Measurements from ENCODE around the gene RGS17.

Gene RGS17

GRCh38 chr6:153092082-153093013 lies 38.7 kb downstream of the RGS17 start:
- 0 out of 2 replicates have a peak overlapping the region, but pooled peaks have one; percentile 18 for H3K4me3 ChIP-seq (ENCODE audit: low read depth, low read length)
- TF ChIP-seq CTCF (IDR thresholded peaks at IDR 0.05; ENCODE audit: low read depth, low read length): no peak

- no peak overlapping the region for H3K4me3 ChIP-seq (ENCODE audit: low read depth, low read length)
- TF ChIP-seq CTCF (IDR thresholded peaks at IDR 0.05; ENCODE audit: low read depth, low read length): no peak
Measured at GRCh38 chr6:153090241-153090930, 40.7 kb downstream of the RGS17 start.

- no peak overlapping the region for H3K4me3 ChIP-seq (ENCODE audit: low read depth, low read length)
Measured at GRCh38 chr6:153088796-153089195, 42.3 kb downstream of the RGS17 start.

GRCh38 chr6:153087436-153087835 lies 43.6 kb downstream of the RGS17 start:
- TF ChIP-seq CTCF (IDR thresholded peaks at IDR 0.05; ENCODE audit: low read depth, low read length): no peak
- H3K4me3 ChIP-seq (ENCODE audit: low read depth, low read length): no peak overlapping the region

More at GRCh38 chr6:153088796-153089195, 42.3 kb downstream of the RGS17 start:
- no peak for TF ChIP-seq CTCF (IDR thresholded peaks at IDR 0.05; ENCODE audit: low read depth, low read length)

GRCh38 chr6:153086225-153086990 lies 44.7 kb downstream of the RGS17 start:
- H3K4me3 ChIP-seq (ENCODE audit: low read depth, low read length): no peak overlapping the region
- no peak for TF ChIP-seq CTCF (IDR thresholded peaks at IDR 0.05; ENCODE audit: low read depth, low read length)

GRCh38 chr6:153085239-153085638 lies 45.8 kb downstream of the RGS17 start:
- H3K4me3 ChIP-seq (ENCODE audit: low read depth, low read length): no peak overlapping the region
- TF ChIP-seq CTCF (IDR thresholded peaks at IDR 0.05; ENCODE audit: low read depth, low read length): no peak
